Stimulated activated naive CD4-positive, alpha-beta T cell (primary cell): ENCODE data around the gene QRFP.

Experiments used
- DNase-seq, 6 experiments: peaks; one replicate each; lab custom pipeline; 2025; lab: John Stamatoyannopoulos, UW

QRFP gene

DNA sequence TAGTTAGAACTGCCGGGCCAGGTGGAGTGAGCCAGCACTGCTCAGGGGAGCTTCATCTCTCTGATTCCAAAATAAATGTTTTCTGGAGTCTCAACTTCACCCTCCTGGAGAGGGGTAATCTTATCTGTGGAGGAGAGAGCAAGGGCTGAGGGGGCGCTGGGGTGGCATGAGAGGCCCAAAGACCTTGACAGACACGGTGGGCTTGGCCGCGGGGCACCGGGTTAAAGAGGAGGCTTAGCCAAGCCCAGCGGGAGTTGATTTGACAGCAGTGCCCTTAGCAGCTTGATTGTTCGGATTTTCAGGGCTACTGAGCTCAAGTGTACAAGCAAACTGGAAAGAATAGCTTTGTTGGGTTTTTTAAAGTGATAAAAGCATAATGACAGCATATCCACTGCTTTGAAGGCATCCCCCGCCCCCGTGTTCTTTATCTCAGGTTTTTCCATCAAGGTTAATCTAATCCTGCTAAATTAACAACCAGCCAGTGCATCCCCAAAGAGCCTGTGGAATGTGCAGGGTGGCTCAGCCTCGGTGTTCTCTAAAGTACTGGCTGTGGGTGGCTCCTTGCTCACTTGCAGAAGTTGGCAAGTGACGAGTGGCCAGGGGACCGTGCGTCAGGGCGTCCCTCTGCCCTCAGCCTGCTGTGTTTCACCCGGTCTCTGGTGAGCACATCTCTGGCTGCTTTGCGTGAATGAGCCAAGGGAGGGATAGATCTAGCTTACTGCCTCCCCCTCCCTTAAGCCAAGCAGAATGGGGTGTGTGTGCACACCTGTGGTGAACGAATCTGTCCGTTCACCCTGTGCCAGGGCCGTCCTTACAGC is 5.5 kb downstream of the QRFP start:
- no peak for DNase-seq

DNA sequence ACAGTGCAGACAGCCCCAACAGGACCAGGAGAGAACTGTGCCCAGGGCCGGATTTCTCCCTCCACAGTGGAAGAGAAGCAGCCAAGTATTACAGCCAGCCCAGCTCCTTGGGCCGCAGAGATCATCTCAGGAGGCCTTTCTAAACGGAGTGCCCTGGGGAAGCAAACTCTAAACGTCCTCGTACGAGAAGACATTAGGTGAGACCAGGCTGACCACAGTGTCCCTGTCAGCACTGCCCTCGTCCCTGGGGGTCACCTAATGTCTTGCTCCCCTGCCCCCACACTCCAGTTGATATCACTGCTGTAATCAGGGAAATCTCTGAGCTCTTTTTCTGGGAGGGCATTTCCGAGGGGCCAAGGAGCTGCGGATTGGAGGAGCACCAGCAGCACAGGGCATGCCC is 6.5 kb downstream of the QRFP start:
- DNase-seq: no peak

DNA sequence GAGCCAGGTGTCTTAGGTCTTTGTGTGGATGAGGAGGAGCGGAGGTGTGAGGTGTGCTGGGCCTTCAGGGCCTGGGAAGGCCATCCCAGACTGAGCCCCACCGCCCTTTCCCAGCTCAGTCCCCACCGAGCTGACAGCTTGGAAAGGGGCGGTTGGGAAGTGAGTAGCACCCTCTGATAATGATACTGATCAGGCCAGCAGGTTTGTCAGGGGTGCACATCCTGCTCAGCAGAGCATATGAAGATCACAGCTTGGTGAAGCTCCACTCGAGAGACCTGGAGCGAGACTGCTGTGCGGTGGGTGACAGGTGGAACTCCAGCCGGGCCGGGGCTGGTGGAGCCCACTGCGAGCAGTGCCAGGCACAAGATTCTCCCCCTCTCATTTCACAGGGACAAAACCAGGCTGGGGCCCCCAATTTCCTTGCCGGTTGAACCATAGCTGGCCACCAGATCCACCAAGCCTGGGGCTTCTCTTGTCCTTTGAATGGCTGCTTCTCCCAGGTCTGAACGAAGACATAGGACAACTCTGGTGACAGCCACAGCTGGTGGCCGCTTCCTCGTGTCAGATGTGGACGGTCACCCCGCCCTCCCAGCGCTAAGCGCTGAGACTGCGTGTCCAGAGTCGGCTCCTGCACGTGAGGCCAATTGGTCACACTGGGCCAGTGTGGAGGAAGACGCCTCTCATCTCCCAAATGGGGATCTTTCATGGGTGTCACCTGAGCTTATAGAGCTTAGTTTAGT is 8.3 kb downstream of the QRFP start:
- no peak for DNase-seq

DNA sequence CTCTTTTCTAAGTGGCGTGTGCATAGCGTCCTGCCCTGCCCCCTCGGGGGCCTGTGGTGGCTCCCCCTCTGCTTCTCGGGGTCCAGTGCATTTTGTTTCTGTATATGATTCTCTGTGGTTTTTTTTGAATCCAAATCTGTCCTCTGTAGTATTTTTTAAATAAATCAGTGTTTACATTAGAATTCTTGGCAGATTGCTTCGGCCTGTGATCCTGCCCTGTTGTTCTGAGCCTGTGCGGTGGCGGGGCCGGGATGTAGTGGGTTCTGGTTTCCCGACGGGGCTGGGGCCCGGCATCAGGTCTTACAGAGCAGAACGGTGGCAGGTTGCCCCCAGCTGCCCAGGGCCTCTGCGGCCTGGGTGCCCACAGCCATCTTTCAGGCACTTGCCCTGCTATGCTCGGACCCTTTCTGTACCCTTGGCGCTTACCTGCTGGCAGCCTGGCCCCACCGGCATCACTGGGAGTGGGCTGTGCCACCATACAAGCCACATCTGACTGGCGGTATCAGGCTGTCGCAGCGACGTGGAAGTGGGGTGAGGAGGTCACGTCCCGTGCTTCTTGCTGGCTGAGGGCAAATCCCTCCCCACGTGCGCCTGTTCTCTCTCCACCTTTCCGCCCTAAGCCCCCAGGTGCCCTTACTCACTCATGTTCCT is 9.0 kb downstream of the QRFP start:
- no peak for DNase-seq

DNA sequence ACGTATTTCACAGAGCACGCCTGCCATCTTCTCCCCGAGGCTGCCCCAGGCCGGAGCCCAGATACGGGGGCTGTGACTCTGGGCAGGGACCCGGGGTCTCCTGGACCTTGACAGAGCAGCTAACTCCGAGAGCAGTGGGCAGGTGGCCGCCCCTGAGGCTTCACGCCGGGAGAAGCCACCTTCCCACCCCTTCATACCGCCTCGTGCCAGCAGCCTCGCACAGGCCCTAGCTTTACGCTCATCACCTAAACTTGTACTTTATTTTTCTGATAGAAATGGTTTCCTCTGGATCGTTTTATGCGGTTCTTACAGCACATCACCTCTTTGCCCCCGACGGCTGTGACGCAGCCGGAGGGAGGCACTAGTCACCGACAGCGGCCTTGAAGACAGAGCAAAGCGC is 9.6 kb downstream of the QRFP start:
- no peak for DNase-seq

DNA sequence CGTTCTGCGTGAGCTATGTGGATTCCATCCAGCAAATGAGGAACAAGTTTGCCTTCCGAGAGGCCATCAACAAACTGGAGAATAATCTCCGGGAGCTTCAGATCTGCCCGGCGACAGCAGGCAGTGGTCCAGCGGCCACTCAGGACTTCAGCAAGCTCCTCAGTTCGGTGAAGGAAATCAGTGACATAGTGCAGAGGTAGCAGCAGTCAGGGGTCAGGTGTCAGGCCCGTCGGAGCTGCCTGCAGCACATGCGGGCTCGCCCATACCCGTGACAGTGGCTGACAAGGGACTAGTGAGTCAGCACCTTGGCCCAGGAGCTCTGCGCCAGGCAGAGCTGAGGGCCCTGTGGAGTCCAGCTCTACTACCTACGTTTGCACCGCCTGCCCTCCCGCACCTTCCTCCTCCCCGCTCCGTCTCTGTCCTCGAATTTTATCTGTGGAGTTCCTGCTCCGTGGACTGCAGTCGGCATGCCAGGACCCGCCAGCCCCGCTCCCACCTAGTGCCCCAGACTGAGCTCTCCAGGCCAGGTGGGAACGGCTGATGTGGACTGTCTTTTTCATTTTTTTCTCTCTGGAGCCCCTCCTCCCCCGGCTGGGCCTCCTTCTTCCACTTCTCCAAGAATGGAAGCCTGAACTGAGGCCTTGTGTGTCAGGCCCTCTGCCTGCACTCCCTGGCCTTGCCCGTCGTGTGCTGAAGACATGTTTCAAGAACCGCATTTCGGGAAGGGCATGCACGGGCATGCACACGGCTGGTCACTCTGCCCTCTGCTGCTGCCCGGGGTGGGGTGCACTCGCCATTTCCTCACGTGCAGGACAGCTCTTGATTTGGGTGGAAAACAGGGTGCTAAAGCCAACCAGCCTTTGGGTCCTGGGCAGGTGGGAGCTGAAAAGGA is 10.9 kb downstream of the QRFP start:
- DNase-seq: no peak

DNA sequence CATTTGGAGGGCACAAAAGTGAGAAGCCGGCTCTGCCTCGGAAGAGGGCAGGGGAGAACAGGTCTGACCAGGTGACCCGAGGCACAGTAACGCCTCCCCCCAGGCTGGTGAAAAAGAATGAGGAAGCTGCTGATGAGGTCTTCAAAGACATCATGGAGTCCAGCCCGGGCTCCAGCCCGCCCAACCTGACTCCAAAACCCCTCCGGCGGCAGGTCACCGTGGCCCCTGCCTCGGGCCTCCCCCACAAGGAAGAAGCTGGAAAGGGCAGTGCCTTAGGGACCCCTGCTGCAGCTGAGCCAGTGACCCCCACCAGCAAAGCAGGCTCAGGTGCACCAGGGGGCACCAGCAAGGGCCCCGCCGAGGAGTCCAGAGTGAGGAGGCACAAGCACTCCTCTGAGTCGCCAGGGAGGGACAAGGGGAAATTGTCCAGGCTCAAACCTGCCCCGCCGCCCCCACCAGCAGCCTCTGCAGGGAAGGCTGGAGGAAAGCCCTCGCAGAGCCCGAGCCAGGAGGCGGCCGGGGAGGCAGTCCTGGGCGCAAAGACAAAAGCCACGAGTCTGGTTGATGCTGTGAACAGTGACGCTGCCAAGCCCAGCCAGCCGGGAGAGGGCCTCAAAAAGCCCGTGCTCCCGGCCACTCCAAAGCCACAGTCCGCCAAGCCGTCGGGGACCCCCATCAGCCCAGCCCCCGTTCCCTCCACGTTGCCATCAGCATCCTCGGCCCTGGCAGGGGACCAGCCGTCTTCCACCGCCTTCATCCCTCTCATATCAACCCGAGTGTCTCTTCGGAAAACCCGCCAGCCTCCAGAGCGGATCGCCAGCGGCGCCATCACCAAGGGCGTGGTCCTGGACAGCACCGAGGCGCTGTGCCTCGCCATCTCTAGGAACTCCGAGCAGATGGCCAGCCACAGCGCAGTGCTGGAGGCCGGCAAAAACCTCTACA is 11.8 kb downstream of the QRFP start:
- no peak for DNase-seq

DNA sequence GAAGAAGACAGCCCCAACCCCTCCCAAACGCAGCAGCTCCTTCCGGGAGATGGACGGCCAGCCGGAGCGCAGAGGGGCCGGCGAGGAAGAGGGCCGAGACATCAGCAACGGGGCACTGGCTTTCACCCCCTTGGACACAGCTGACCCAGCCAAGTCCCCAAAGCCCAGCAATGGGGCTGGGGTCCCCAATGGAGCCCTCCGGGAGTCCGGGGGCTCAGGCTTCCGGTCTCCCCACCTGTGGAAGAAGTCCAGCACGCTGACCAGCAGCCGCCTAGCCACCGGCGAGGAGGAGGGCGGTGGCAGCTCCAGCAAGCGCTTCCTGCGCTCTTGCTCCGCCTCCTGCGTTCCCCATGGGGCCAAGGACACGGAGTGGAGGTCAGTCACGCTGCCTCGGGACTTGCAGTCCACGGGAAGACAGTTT is 12.5 kb downstream of the QRFP start:
- no peak for DNase-seq

DNA sequence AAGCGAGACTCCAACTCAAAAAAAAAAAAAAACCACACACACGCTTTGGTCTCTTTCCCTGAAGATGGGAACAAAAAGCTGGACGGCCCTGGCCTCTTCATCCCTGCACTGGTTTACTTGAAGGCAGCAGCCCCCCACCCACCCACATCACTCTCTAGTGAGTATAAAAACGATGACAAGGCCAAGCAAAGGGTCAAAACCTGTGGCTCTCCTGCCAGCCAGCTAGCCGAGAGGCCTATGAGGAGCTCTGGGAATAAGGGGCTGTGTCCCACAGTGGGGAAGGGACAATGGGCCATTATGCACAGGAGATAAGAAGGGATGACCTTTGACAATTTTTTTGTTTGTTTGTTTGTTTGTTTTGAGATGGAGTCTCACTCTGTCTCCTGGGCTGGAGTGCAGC is 13.1 kb downstream of the QRFP start:
- no peak for DNase-seq

DNA sequence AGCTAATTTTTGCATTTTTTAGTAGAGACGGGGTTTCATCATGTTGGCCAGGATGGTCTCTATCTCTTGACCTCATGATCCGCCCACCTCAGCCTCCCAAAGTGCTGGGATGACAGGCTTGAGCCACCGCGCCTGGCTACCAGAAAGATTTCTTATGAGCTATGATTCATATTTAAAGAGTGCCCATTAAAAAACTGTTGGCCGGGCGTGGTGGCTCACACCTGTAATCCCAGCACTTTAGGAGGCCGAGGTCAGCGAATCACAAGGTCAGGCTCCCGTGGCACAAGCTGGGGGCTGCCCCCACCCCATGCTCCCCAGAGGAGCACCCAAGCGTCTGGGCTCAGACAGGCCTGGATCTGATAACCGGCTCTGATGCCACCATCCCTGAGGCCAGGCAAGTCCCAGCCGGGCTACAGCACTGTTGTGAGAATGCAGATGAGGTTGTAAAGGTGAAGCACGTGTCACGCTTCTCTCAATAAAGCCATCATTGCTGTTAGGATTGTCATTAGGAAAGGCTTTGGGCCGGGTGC is 13.9 kb downstream of the QRFP start:
- DNase-seq: no peak

DNA sequence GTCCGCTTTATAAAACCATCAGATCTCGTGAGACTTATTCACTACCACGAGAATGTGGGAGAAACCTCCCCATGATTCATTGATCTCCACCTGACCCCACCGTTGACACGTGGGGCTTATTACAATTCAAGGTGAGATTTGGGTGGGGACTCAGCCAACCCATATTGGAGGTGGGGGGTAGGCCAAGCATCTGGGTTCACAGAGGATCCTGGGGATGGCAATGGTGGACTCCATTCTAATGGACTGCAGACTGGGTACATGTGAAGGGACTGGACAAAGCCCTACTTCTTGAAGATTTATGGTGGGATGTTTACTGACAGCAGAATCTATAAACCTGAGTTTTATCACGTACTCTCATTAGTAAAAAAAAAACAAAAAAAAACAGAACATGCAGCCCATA is 15.1 kb downstream of the QRFP start:
- DNase-seq: no peak

DNA sequence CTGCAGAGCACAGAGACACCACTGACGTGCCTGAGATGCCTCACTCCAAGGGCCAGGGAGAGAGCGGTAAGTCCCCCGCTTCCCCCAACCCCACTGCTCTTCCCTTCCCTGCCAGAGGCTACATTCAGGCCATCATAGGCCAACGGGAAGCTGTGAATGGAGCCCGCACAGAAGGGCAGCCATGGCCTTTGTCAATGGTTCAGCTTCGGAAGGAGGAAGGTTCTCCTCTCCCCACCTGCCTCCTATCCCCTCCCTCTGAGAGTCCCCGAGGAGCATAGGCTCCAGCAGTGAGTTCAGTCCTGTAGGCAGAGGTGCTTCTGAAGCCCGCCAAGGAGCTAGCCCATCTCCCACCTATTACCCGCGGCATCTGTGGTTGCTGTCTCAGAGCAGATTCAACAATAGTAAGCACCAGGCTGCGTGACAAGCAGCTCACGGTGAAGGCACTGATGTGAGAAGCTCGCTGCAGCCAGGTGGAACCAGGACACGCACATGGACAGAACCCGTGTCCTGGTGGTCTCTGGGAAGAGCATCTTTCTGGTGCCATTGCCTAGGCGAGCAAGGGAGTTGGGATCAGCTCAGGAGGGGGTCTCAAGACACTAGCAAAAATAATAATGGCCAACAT is 15.9 kb downstream of the QRFP start:
- no peak for DNase-seq

DNA sequence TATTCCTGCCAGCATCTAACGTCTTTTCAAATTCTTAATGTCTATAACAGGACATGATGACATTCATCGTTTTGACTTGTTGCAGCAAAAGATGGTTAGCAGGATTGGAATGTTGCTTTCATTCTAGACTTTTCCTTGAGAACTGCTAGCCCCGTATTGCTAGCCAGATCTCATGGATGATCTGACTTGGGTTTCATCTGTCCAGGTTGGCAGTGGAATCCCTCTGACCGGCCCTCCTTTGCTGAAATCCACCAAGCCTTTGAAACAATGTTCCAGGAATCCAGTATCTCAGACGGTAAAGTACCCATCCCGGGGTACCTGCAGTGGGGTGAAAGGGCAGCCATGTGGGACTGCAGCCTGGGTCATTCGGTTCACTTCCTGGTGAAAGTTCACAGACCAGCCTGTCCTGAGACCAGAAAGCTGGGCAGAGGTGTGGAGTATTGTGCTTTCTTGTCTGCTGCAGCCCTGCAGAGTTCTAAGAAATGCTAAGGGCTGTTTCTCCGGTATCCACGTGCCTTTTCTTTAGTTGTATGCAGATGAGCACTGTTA is 16.7 kb downstream of the QRFP start:
- no peak for DNase-seq

DNA sequence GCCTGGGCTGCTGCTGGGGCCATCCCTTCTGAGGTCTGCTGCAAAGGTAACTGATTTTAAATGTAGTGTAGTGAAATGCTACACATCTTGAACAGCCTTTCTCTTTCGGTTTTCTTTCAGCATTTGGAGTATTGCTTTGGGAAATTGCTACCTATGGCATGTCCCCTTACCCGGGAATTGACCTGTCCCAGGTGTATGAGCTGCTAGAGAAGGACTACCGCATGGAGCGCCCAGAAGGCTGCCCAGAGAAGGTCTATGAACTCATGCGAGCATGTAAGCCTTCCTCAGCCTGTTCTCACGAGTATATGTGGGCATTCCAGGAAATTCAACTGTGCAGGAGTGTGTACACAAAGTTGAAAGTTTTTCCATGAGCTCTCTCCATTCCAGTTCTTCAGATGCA is 18.3 kb downstream of the QRFP start:
- DNase-seq: no peak

DNA sequence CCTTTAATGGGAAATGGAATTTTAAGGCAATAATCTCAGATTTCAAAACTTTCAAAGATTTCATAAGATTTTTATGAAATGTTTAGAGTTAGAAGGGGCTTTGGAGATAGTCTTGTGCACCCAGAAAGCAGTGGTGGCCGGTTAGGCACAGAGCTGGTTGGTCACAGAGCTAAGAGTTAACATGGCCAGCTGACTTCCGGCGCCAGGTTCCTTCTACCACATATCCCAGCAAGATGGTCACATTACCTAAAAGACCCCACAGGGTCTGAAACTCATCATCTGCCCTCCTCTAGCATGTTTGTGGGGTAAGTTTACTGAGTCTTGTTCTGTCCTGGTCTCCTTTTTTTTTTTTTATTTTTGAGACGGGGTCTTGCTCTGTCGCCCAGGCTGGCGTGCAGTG is 19.3 kb downstream of the QRFP start:
- no peak for DNase-seq

DNA sequence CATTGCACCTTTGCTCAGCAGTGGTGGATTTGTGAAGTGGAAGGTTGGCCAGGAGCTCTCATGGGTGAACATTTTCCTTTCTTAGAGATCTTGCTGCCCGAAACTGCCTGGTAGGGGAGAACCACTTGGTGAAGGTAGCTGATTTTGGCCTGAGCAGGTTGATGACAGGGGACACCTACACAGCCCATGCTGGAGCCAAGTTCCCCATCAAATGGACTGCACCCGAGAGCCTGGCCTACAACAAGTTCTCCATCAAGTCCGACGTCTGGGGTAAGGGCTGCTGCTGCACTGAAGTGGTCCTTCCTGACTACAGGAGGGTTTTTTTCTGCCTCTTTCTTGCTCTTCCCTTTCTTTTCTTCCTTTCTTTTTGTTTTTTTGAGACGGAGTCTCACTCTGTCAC is 21.8 kb downstream of the QRFP start:
- DNase-seq: no peak

DNA sequence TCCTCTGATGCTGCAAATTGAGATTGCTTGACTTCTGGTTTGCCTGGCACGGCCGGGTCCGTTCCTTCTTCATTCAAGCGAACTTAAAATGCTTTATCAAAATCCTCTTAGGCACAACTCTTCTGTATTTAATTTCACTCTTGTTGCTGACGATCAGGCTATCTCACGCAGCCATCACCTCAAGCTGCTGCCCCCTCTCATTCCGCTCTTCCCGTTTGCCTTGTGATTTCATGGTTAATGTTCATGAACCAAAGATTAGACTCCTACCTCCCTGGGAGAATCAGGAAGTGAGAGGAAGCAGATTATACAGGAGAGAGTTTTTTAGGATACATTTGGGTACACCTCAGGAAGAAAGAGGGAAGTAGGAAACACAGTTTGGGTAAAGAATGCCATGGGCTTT is 22.6 kb downstream of the QRFP start:
- no peak for DNase-seq

DNA sequence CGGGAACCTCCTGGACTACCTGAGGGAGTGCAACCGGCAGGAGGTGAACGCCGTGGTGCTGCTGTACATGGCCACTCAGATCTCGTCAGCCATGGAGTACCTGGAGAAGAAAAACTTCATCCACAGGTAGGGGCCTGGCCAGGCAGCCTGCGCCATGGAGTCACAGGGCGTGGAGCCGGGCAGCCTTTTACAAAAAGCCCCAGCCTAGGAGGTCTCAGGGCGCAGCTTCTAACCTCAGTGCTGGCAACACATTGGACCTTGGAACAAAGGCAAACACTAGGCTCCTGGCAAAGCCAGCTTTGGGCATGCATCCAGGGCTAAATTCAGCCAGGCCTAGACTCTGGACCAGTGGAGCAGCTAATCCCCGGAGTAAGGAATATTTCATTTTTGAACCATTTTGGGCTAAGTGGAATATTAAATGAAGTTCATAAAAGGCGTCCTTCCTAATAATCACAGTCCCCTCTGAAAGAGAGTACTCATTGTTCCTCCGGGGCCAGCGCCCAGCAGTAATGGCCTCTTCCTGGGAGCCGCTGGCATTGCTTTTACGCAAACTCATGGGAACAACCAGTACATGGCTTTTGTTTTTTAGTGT is 23.6 kb downstream of the QRFP start:
- no peak for DNase-seq

DNA sequence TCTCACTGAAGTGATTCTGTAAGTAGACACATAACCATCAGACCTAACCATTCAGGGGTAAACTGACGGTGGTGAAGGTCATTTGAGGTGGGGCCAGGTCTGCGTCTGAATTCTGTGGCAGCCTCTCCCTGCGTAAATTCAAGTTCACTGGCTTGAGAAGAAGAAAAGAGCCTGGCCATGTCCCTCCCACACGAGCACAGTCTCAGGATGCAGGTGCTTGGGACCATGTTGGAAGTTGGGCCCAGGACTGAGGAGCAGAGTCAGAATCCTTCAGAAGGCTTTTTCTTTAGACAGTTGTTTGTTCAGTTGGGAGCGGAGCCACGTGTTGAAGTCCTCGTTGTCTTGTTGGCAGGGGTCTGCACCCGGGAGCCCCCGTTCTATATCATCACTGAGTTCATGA is 24.1 kb downstream of the QRFP start:
- no peak for DNase-seq

DNA sequence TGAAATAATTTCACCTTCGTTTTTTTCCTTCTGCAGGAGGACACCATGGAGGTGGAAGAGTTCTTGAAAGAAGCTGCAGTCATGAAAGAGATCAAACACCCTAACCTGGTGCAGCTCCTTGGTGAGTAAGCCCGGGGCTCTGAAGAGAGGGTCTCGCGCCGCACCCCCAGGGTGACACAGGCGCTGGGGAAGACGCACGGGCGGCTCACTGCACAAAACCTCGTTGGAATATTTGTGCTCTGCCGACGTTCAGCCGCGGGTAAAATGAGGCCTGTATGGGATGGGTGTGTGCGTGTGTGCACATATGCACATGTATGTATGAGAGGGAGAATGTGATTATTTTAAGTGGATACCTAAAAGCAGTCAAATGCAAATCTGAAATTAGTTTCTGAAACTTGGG is 24.5 kb downstream of the QRFP start:
- DNase-seq: no peak
